Kidney epithelial cell (primary cell): ENCODE results near the gene HMG20B. TPM values are rescaled to one million over a fixed set of nuclear protein-coding genes. Genes with fewer than 3 reads are reported as not detected.

Experiments used
- DNase-seq: peaks from one replicate; pipeline ENCODE4 v3.0.0-alpha.2; 2010; ENCODE audit warnings: low read depth
- H3K27me3 ChIP-seq: 2 replicates; pipeline ENCODE4 v1.6.0; 2011; ENCODE audit warnings: low read length; ENCODE audit not compliant: control insufficient read depth, insufficient read depth
- H3K36me3 ChIP-seq: 2 replicates; pipeline ENCODE4 v1.5.1; 2011; ENCODE audit warnings: low read length; ENCODE audit not compliant: control insufficient read depth, insufficient read depth
- H3K4me3 ChIP-seq: 2 replicates; pipeline ENCODE4 v1.5.1; 2011; ENCODE audit warnings: low read depth, mild to moderate bottlenecking, control low read depth, low read length
- CTCF ChIP-seq: IDR thresholded peaks from 2 replicates; pipeline ENCODE4 v1.5.1; 2011; ENCODE audit warnings: mild to moderate bottlenecking, moderate library complexity, low read length, control low read depth, inconsistent platforms; ENCODE audit not compliant: insufficient read depth, poor library complexity, severe bottlenecking
- total RNA-seq: library from RNA; depleted of rRNA; stranded (reverse); fragments of >200 nt; gene quantifications from 2 replicates; pipeline ENCODE4 v1.2.3, GENCODE V29; 2015

Gene HMG20B
- total RNA-seq, 1 donor from 2014 or later = 84.5 TPM

DNA sequence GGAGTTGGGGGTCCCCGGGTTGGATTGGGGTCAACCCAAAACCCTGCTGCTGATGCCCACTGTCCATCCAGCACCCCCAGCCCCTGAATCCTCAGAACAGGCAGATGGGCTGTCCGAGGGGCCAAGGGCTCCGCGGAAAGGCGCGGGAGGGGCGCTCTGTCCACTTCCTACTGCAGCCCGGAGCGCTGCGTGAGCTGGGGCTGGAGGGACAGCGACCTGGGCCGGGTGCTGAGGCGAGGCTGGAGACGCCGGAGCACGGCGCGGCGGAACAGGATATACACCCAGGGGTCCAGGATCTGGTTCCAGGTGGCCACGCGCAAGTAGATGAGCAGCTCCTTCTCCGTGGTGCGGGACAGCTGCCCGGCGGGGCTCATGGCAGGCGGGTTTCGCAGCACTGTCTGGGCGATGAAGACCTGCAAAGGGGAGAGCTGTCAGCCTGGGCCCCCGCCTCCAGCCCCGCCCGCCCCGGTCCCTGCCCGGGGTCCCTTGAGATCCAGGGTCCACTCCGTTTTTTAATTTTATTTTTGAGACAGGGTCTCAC, 22.8 kb downstream of the HMG20B start:
- H3K27me3 ChIP-seq = peaks cover 11% of the 10 kb centered on the region
- no peaks in the 10 kb centered on the region for H3K36me3 ChIP-seq
- no peak overlapping the region for H3K4me3 ChIP-seq
- DNase-seq = no peak
- no peak for TF ChIP-seq CTCF

DNA sequence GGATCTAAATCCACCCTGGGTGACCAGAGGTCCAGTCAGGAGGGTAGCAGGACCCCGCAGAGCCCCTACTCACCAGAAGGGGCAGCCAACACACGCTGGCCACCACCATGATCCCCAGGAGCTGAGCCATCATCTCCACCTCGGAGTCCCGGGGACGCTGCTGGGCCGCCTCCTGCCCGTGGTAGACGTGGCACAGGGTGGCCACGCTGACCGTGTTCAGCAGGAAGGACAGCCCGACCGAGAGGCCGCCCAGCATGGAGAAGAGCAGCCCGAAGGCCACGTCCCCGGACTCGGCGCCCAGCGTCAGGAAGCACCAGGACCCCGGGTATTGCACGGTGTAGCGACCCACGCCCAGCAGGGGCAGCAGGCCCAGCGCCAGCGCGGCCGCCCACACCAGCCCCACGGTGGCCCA, 27.0 kb downstream of the HMG20B start:
- Histone ChIP-seq H3K36me3 (no peaks in the 10 kb centered on the region), H3K4me3 (no peak overlapping the region), H3K27me3 (peaks cover 3% of the 10 kb centered on the region)
- no peak for DNase-seq
- TF ChIP-seq CTCF = no peak

GRCh38 chr19:3601021-3601420, 28.3 kb downstream of the HMG20B start:
- no peaks in the 10 kb centered on the region for H3K36me3 ChIP-seq
- H3K4me3 ChIP-seq = no peak overlapping the region
- DNase-seq = no peak
- H3K27me3 ChIP-seq = no peaks in the 10 kb centered on the region
- TF ChIP-seq CTCF = no peak

DNA sequence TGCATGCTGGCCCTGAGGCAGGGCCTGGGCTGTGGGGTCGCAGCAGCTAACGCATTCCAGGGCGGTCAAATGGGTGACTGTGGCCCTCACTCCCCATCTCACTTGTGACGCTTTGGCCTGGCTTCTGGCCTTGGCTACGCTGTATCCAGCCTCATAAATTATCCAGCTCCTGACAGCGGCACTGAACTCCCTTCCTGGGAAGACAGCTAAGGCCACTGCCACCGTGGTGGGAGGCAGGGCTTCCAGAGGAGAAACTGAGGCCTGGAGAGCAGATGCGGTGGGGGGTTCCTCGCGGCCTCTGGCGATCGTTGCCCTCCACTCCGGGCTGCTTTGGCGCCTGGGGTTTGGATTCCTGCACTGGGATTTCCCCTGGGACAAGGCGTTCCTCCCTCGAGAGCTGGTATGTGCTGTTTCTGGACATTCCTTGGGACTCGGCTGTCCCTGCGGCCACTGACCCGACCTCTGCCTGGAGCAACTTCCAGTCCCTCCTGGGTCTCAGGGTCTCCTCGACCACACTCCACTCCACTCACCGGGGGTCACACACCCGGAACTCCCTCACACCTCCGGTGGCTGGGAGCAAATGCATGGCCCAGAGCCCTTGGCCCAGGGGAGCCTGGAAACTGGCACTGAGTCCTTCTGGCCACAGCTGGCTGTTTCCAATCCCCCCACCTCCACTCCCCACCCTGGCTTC, 30.5 kb downstream of the HMG20B start:
- H3K27me3 ChIP-seq = no peaks in the 10 kb centered on the region
- no peaks in the 10 kb centered on the region for H3K36me3 ChIP-seq
- no peak for TF ChIP-seq CTCF
- no peak overlapping the region for H3K4me3 ChIP-seq
- DNase-seq = no peak

DNA sequence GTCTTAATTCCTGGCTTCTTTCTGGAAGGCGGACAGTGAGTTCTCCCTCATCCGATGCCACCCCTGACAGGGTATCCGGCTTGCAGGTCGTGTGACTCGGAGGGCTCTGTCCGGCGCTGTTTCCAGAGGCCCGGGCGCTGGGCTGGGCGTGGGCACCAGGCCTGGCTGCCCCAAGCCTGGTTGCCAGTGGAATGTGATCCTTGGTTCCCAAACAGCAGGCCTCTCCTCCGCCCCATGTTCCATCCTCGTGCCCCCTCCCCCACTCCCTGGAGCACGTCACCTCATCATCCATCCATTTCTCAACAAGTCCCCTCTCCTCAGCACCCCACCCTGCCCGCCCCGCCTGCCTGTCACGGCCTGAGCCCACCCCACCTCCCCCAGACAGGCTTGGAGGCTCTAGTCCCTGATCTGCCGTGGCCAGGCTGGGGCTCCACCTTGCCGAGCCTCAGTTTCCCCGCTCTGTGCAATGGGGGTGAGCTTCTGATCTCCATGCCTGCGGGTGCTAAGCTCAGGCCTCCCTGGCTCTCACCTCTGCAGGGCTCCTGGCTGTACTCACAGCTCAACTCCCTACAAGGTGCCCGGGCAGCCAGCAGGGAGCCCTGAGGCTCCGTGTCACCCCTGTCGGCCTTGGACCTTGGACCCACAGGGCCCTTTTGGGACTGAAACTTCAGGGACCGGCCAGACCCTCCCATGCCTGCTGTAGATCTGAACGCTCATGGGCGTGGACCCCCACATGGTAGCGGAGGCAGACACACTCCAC, 31.7 kb downstream of the HMG20B start:
- Histone ChIP-seq H3K27me3 (no peaks in the 10 kb centered on the region), H3K4me3 (no peak overlapping the region)
- TF ChIP-seq CTCF = no peak

More for the DNA sequence above, 31.7 kb downstream of the HMG20B start:
- DNase-seq = no peak
- no peaks in the 10 kb centered on the region for H3K36me3 ChIP-seq
